Measurements from ENCODE around the gene IL10RB. TPM values are rescaled to one million over a fixed set of nuclear protein-coding genes. Genes with fewer than 3 reads are reported as not detected.

IL10RB gene
- total and polyA plus RNA-seq, 10 of the 15 experiments (the other 5 are each of a cell fraction or from before 2014, with no cell fraction given) = 15.0 to 55.1 (median 34.9) TPM

DNA sequence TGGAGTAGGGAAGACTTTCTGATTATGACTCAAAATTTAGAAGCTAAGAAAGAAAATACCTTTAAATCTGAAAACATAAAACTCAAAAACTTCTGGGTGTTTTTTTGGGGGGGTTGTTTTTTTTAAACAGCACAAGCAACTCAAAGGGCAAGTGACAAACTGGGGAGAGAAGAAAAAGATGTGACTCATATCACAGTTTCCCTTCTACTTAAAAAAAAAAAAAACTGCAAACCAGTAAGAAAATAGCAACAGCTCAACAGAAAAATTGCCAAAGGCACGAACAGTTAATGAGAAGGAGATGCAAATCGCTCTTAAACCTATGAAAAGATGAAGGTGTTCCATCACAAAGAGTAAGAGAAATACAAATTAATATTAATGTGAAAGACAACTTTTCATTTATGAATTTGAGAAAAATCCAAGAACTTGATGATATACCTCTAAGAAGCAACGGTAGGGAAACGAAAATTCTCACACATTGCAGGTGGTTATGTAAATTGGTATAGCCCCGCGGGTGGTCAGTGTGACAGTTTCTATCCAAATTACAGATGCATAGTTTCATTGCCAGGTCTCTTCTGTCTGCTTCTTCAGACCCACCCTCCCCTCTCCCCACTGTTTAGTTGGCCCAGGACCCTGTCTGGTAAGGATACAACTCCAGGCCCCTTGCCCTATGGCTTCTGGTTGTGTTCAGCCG is 27.5 kb upstream of the IL10RB start (continued):
- TF ChIP-seq, protein P1, sequence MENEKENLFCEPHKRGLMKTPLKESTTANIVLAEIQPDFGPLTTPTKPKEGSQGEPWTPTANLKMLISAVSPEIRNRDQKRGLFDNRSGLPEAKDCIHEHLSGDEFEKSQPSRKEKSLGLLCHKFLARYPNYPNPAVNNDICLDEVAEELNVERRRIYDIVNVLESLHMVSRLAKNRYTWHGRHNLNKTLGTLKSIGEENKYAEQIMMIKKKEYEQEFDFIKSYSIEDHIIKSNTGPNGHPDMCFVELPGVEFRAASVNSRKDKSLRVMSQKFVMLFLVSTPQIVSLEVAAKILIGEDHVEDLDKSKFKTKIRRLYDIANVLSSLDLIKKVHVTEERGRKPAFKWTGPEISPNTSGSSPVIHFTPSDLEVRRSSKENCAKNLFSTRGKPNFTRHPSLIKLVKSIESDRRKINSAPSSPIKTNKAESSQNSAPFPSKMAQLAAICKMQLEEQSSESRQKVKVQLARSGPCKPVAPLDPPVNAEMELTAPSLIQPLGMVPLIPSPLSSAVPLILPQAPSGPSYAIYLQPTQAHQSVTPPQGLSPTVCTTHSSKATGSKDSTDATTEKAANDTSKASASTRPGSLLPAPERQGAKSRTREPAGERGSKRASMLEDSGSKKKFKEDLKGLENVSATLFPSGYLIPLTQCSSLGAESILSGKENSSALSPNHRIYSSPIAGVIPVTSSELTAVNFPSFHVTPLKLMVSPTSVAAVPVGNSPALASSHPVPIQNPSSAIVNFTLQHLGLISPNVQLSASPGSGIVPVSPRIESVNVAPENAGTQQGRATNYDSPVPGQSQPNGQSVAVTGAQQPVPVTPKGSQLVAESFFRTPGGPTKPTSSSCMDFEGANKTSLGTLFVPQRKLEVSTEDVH (IDR thresholded peaks at IDR 0.05; ENCODE audit: low read depth, partially characterized antibody) = no peak
- no peak for TF ChIP-seq SIX5 (IDR thresholded peaks at IDR 0.05; ENCODE audit: low read depth, low read length, severe bottlenecking)
- no peak for TF ChIP-seq ESRRA (IDR thresholded peaks at IDR 0.05; ENCODE audit: low read length)
- TF ChIP-seq, protein P2, sequence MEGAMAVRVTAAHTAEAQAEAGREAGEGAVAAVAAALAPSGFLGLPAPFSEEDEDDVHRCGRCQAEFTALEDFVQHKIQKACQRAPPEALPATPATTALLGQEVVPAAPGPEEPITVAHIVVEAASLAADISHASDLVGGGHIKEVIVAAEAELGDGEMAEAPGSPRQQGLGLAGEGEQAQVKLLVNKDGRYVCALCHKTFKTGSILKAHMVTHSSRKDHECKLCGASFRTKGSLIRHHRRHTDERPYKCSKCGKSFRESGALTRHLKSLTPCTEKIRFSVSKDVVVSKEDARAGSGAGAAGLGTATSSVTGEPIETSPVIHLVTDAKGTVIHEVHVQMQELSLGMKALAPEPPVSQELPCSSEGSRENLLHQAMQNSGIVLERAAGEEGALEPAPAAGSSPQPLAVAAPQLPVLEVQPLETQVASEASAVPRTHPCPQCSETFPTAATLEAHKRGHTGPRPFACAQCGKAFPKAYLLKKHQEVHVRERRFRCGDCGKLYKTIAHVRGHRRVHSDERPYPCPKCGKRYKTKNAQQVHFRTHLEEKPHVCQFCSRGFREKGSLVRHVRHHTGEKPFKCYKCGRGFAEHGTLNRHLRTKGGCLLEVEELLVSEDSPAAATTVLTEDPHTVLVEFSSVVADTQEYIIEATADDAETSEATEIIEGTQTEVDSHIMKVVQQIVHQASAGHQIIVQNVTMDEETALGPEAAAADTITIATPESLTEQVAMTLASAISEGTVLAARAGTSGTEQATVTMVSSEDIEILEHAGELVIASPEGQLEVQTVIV (IDR thresholded peaks at IDR 0.05; ENCODE audit: borderline replicate concordance, partially characterized antibody) = no peak
- no peak for TF ChIP-seq CBX3 (IDR thresholded peaks at IDR 0.05; ENCODE audit: borderline replicate concordance, low read depth)
- peak; percentile 95 for TF ChIP-seq POU2F2 (IDR thresholded peaks at IDR 0.05; ENCODE audit: borderline replicate concordance, low read depth, low read length)
- peak; percentile 90 for TF ChIP-seq JUND (IDR thresholded peaks at IDR 0.05; ENCODE audit: low read depth, low read length)
- TF ChIP-seq EGR1 (IDR thresholded peaks at IDR 0.05; ENCODE audit: borderline replicate concordance in 1 of 2, low read depth in 2 of 2, low read length in 2 of 2) = no peak
- TF ChIP-seq NFYB (IDR thresholded peaks at IDR 0.05; ENCODE audit: insufficient read depth, low read depth, low read length) = no peak
- no peak for TF ChIP-seq ZNF24 (IDR thresholded peaks at IDR 0.05)
- TF ChIP-seq ZBED1 (IDR thresholded peaks at IDR 0.05; ENCODE audit: borderline replicate concordance) = no peak; the same call in 1 of the 2 replicates
- TF ChIP-seq HDAC2 (IDR thresholded peaks at IDR 0.05) = no peak
- TF ChIP-seq, protein P3, sequence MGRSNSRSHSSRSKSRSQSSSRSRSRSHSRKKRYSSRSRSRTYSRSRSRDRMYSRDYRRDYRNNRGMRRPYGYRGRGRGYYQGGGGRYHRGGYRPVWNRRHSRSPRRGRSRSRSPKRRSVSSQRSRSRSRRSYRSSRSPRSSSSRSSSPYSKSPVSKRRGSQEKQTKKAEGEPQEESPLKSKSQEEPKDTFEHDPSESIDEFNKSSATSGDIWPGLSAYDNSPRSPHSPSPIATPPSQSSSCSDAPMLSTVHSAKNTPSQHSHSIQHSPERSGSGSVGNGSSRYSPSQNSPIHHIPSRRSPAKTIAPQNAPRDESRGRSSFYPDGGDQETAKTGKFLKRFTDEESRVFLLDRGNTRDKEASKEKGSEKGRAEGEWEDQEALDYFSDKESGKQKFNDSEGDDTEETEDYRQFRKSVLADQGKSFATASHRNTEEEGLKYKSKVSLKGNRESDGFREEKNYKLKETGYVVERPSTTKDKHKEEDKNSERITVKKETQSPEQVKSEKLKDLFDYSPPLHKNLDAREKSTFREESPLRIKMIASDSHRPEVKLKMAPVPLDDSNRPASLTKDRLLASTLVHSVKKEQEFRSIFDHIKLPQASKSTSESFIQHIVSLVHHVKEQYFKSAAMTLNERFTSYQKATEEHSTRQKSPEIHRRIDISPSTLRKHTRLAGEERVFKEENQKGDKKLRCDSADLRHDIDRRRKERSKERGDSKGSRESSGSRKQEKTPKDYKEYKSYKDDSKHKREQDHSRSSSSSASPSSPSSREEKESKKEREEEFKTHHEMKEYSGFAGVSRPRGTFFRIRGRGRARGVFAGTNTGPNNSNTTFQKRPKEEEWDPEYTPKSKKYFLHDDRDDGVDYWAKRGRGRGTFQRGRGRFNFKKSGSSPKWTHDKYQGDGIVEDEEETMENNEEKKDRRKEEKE (IDR thresholded peaks at IDR 0.05) = no peak
- TF ChIP-seq, protein P4, sequence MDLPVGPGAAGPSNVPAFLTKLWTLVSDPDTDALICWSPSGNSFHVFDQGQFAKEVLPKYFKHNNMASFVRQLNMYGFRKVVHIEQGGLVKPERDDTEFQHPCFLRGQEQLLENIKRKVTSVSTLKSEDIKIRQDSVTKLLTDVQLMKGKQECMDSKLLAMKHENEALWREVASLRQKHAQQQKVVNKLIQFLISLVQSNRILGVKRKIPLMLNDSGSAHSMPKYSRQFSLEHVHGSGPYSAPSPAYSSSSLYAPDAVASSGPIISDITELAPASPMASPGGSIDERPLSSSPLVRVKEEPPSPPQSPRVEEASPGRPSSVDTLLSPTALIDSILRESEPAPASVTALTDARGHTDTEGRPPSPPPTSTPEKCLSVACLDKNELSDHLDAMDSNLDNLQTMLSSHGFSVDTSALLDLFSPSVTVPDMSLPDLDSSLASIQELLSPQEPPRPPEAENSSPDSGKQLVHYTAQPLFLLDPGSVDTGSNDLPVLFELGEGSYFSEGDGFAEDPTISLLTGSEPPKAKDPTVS (IDR thresholded peaks at IDR 0.05; ENCODE audit: low read depth, low read length) = no peak
- TF ChIP-seq CHD4 (IDR thresholded peaks at IDR 0.05) = no peak
- peak; percentile 25; the same call in 1 of the 2 replicates for TF ChIP-seq BACH1 (IDR thresholded peaks at IDR 0.05; ENCODE audit: borderline replicate concordance)
- peak; percentile 79 to 96 for TF ChIP-seq EP300 (IDR thresholded peaks at IDR 0.05; ENCODE audit: borderline replicate concordance in 1 of 2, control insufficient read depth in 1 of 2, low read depth in 2 of 2, low read length in 2 of 2)
- no peak for TF ChIP-seq PAX5 (IDR thresholded peaks at IDR 0.05; ENCODE audit: borderline replicate concordance, low read depth, low read length)
- no peak for TF ChIP-seq LARP7 (IDR thresholded peaks at IDR 0.05)
- no peak for TF ChIP-seq FOS (IDR thresholded peaks at IDR 0.05; ENCODE audit: borderline replicate concordance, extremely low read depth, insufficient read length)
